Activated naive CD8-positive, alpha-beta T cell treated with anti-CD3 and anti-CD28 coated beads for 36 hours (primary cell): ENCODE measurements around the gene ECM1. TPM values are rescaled to one million over a fixed set of nuclear protein-coding genes. Genes with fewer than 3 reads are reported as not detected.

ENCODE experiments used
- DNase-seq: peaks from one replicate; pipeline ENCODE4 v3.0.0; 2021
- H3K27ac Mint-ChIP-seq: one replicate; pipeline ENCODE4 v1.8.0; 2022; ENCODE audit warnings: mild to moderate bottlenecking, moderate library complexity, mixed read lengths
- H3K27me3 Mint-ChIP-seq: one replicate; pipeline ENCODE4 v1.8.0; 2022; ENCODE audit warnings: mild to moderate bottlenecking, mixed read lengths
- H3K36me3 Mint-ChIP-seq: one replicate; pipeline ENCODE4 v1.8.0; 2021; ENCODE audit warnings: mild to moderate bottlenecking, mixed read lengths
- H3K4me1 Mint-ChIP-seq: one replicate; pipeline ENCODE4 v1.8.0; 2021; ENCODE audit warnings: mixed read lengths
- H3K4me3 Mint-ChIP-seq: one replicate; pipeline ENCODE4 v1.8.0; 2022; ENCODE audit warnings: mild to moderate bottlenecking, moderate library complexity, mixed read lengths
- H3K9me3 Mint-ChIP-seq: one replicate; pipeline ENCODE4 v1.8.0; 2022; ENCODE audit warnings: mixed read lengths
- total RNA-seq, 2 experiments: library from RNA; stranded (reverse); gene quantifications; one replicate each; pipeline ENCODE4 v1.2.3, GENCODE V29; 2021

Gene ECM1
- under 1 TPM; 0.88 to 0.99 TPM for total RNA-seq

GRCh38 chr1:150507912-150508864, at the start of gene ECM1:
ECM1 (plus strand) TSS chr1:150508109; CDS start chr1:150508210, 101 bp downstream.
- peak within 1 kb of the TSS; percentile 68 for H3K27ac Mint-ChIP-seq
- no peaks in the 10 kb centered on the region for H3K27me3 Mint-ChIP-seq
- H3K4me1 Mint-ChIP-seq, result no peaks in the 10 kb centered on the region
- no peaks in the 10 kb centered on the region for H3K9me3 Mint-ChIP-seq
- peaks cover 4% of the 10 kb centered on the region for H3K36me3 Mint-ChIP-seq
- DNase-seq, result no peak
- H3K4me3 Mint-ChIP-seq, result no peak within 1 kb of the TSS

- Mint-ChIP-seq H3K4me1 (no peaks in the 10 kb centered on the region), H3K27me3 (no peaks in the 10 kb centered on the region), H3K9me3 (no peaks in the 10 kb centered on the region), H3K36me3 (peaks cover 4% of the 10 kb centered on the region), H3K27ac (no peak overlapping the region), H3K4me3 (no peak overlapping the region)
- DNase-seq, result peak; percentile 64
These were observed 43.5 kb upstream of the ECM1 start for GRCh38 chr1:150464422-150464826.

GRCh38 chr1:150466964-150467363, 40.9 kb upstream of the ECM1 start:
- H3K4me1 Mint-ChIP-seq, result no peaks in the 10 kb centered on the region
- no peak overlapping the region for H3K4me3 Mint-ChIP-seq
- no peak for DNase-seq
- peaks cover 18% of the 10 kb centered on the region for H3K36me3 Mint-ChIP-seq
- no peak overlapping the region for H3K27ac Mint-ChIP-seq
- H3K9me3 Mint-ChIP-seq, result no peaks in the 10 kb centered on the region
- H3K27me3 Mint-ChIP-seq, result no peaks in the 10 kb centered on the region

GRCh38 chr1:150469291-150469690, 38.6 kb upstream of the ECM1 start:
- Mint-ChIP-seq H3K9me3 (no peaks in the 10 kb centered on the region), H3K4me3 (no peak overlapping the region), H3K4me1 (no peaks in the 10 kb centered on the region)

GRCh38 chr1:150472601-150473200, 35.2 kb upstream of the ECM1 start:
- peaks cover 11% of the 10 kb centered on the region for H3K4me1 Mint-ChIP-seq
- H3K36me3 Mint-ChIP-seq, result peaks cover 14% of the 10 kb centered on the region
- H3K9me3 Mint-ChIP-seq, result no peaks in the 10 kb centered on the region
- H3K27me3 Mint-ChIP-seq, result no peaks in the 10 kb centered on the region
- H3K27ac Mint-ChIP-seq, result no peak overlapping the region
- no peak overlapping the region for H3K4me3 Mint-ChIP-seq
- no peak for DNase-seq

More at GRCh38 chr1:150469291-150469690, 38.6 kb upstream of the ECM1 start:
- Mint-ChIP-seq H3K36me3 (peaks cover 17% of the 10 kb centered on the region), H3K27ac (no peak overlapping the region), H3K27me3 (no peaks in the 10 kb centered on the region)
- DNase-seq, result no peak

- H3K27ac Mint-ChIP-seq, result no peak overlapping the region
- DNase-seq, result no peak
- H3K4me3 Mint-ChIP-seq, result no peak overlapping the region
- H3K9me3 Mint-ChIP-seq, result no peaks in the 10 kb centered on the region
- peaks cover 14% of the 10 kb centered on the region for H3K36me3 Mint-ChIP-seq
- no peaks in the 10 kb centered on the region for H3K27me3 Mint-ChIP-seq
- peaks cover 14% of the 10 kb centered on the region for H3K4me1 Mint-ChIP-seq
These were observed 34.2 kb upstream of the ECM1 start for GRCh38 chr1:150473659-150474058.

- H3K9me3 Mint-ChIP-seq, result no peaks in the 10 kb centered on the region
- H3K27ac Mint-ChIP-seq, result peak overlapping the region; percentile 38
- peaks cover 16% of the 10 kb centered on the region for H3K4me1 Mint-ChIP-seq
- DNase-seq, result no peak
- H3K27me3 Mint-ChIP-seq, result no peaks in the 10 kb centered on the region
- H3K36me3 Mint-ChIP-seq, result peaks cover 14% of the 10 kb centered on the region
- H3K4me3 Mint-ChIP-seq, result no peak overlapping the region
These were observed 33.0 kb upstream of the ECM1 start for GRCh38 chr1:150474869-150475268.

GRCh38 chr1:150476754-150477153, 31.2 kb upstream of the ECM1 start:
- Mint-ChIP-seq H3K27me3 (no peaks in the 10 kb centered on the region), H3K36me3 (peaks cover 2% of the 10 kb centered on the region), H3K27ac (no peak overlapping the region), H3K4me3 (no peak overlapping the region), H3K4me1 (peaks cover 16% of the 10 kb centered on the region), H3K9me3 (no peaks in the 10 kb centered on the region)
- no peak for DNase-seq

- no peak for DNase-seq
- no peaks in the 10 kb centered on the region for H3K9me3 Mint-ChIP-seq
- H3K4me1 Mint-ChIP-seq, result peaks cover 16% of the 10 kb centered on the region
- H3K27me3 Mint-ChIP-seq, result no peaks in the 10 kb centered on the region
- no peak overlapping the region for H3K4me3 Mint-ChIP-seq
- H3K27ac Mint-ChIP-seq, result no peak overlapping the region
- no peaks in the 10 kb centered on the region for H3K36me3 Mint-ChIP-seq
These were observed 30.6 kb upstream of the ECM1 start for GRCh38 chr1:150477320-150477719.

GRCh38 chr1:150477733-150478132, 30.2 kb upstream of the ECM1 start:
- no peaks in the 10 kb centered on the region for H3K36me3 Mint-ChIP-seq
- H3K27me3 Mint-ChIP-seq, result no peaks in the 10 kb centered on the region
- no peak for DNase-seq
- peaks cover 16% of the 10 kb centered on the region for H3K4me1 Mint-ChIP-seq
- H3K9me3 Mint-ChIP-seq, result no peaks in the 10 kb centered on the region
- H3K4me3 Mint-ChIP-seq, result no peak overlapping the region
- no peak overlapping the region for H3K27ac Mint-ChIP-seq

GRCh38 chr1:150479370-150479769, 28.5 kb upstream of the ECM1 start:
- Mint-ChIP-seq H3K4me3 (no peak overlapping the region), H3K36me3 (no peaks in the 10 kb centered on the region), H3K27ac (no peak overlapping the region), H3K9me3 (no peaks in the 10 kb centered on the region), H3K4me1 (peaks cover 16% of the 10 kb centered on the region), H3K27me3 (no peaks in the 10 kb centered on the region)
- no peak for DNase-seq

- Mint-ChIP-seq H3K4me1 (peaks cover 16% of the 10 kb centered on the region), H3K9me3 (no peaks in the 10 kb centered on the region), H3K4me3 (no peak overlapping the region), H3K27ac (no peak overlapping the region), H3K27me3 (no peaks in the 10 kb centered on the region), H3K36me3 (no peaks in the 10 kb centered on the region)
- no peak for DNase-seq
These were observed 28.0 kb upstream of the ECM1 start for GRCh38 chr1:150479927-150480352.

- DNase-seq, result no peak
- peaks cover 15% of the 10 kb centered on the region for H3K4me1 Mint-ChIP-seq
- H3K36me3 Mint-ChIP-seq, result peaks cover 4% of the 10 kb centered on the region
- no peak overlapping the region for H3K27ac Mint-ChIP-seq
- H3K4me3 Mint-ChIP-seq, result no peak overlapping the region
- no peaks in the 10 kb centered on the region for H3K9me3 Mint-ChIP-seq
- H3K27me3 Mint-ChIP-seq, result no peaks in the 10 kb centered on the region
These were observed 23.5 kb upstream of the ECM1 start for GRCh38 chr1:150484431-150484830.

- Mint-ChIP-seq H3K27ac (no peak overlapping the region), H3K4me1 (peaks cover 13% of the 10 kb centered on the region), H3K9me3 (no peaks in the 10 kb centered on the region), H3K4me3 (no peak overlapping the region), H3K36me3 (peaks cover 5% of the 10 kb centered on the region), H3K27me3 (no peaks in the 10 kb centered on the region)
- DNase-seq, result no peak
These were observed 23.0 kb upstream of the ECM1 start for GRCh38 chr1:150484861-150485260.

GRCh38 chr1:150486966-150487762, 20.7 kb upstream of the ECM1 start, which contains the start of gene TARS2:
TARS2 (plus strand) TSS chr1:150487419; CDS start chr1:150487451, 32 bp downstream.
- H3K4me3 Mint-ChIP-seq, result peak within 1 kb of the TSS; percentile 97
- DNase-seq, result peak; percentile 94
- H3K4me1 Mint-ChIP-seq, result peaks cover 13% of the 10 kb centered on the region
- H3K9me3 Mint-ChIP-seq, result no peaks in the 10 kb centered on the region
- peak within 1 kb of the TSS; percentile 87 for H3K27ac Mint-ChIP-seq
- no peaks in the 10 kb centered on the region for H3K27me3 Mint-ChIP-seq
- peaks cover 14% of the 10 kb centered on the region for H3K36me3 Mint-ChIP-seq
